GM18508 (cell line): ENCODE data around the gene SLC22A14.
"Not testable (repeated sequence)": the region's sequence is repeated elsewhere in the genome, so short reads cannot be mapped to it uniquely, and the experiment has no call there.

Experiments
- ATAC-seq: cut with Tn5 transposase; IDR thresholded peaks from one replicate; pipeline ENCODE4 v1.9.1; 2021; ENCODE audit warnings: moderate number of reproducible peaks; ENCODE audit not compliant: insufficient read depth, unreplicated experiment

The SLC22A14 gene

GRCh38 chr3:38311941-38312340 is 29.8 kb downstream of the SLC22A14 start:
- no peak for ATAC-seq

GRCh38 chr3:38312356-38312755 is 30.3 kb downstream of the SLC22A14 start:
- ATAC-seq: no peak

GRCh38 chr3:38313263-38313662 is 31.2 kb downstream of the SLC22A14 start:
- no peak for ATAC-seq

GRCh38 chr3:38313695-38314094 is 31.6 kb downstream of the SLC22A14 start:
- ATAC-seq: no peak

GRCh38 chr3:38314112-38314763 is 32.1 kb downstream of the SLC22A14 start:
- no peak for ATAC-seq

GRCh38 chr3:38314764-38315487 is 32.8 kb downstream of the SLC22A14 start:
- ATAC-seq: no peak

- ATAC-seq: no peak
Measured at GRCh38 chr3:38315488-38316230, 33.6 kb downstream of the SLC22A14 start.

- no peak for ATAC-seq
Measured at GRCh38 chr3:38316356-38317191, 34.5 kb downstream of the SLC22A14 start.

- no peak for ATAC-seq
Measured at GRCh38 chr3:38317192-38317759, 35.2 kb downstream of the SLC22A14 start.

GRCh38 chr3:38318766-38319671 is 36.9 kb downstream of the SLC22A14 start:
- no peak for ATAC-seq

- not testable (repeated sequence) for ATAC-seq
Measured at GRCh38 chr3:38320638-38321037, 38.5 kb downstream of the SLC22A14 start.

GRCh38 chr3:38323060-38323459 is 41.0 kb downstream of the SLC22A14 start:
- no peak for ATAC-seq

GRCh38 chr3:38325256-38325655 is 43.2 kb downstream of the SLC22A14 start:
- ATAC-seq: no peak

- no peak for ATAC-seq
Measured at GRCh38 chr3:38327335-38328009, 45.4 kb downstream of the SLC22A14 start.

- no peak for ATAC-seq
Measured at GRCh38 chr3:38331257-38332022, 49.3 kb downstream of the SLC22A14 start.

- ATAC-seq: no peak
Measured at GRCh38 chr3:38332201-38332600, 50.1 kb downstream of the SLC22A14 start.

- ATAC-seq: no peak
Measured at GRCh38 chr3:38334142-38335055, 52.3 kb downstream of the SLC22A14 start.
